Mucosa of gallbladder (tissue), 1 donor: Measurements from ENCODE around the gene DAPL1. TPM values are rescaled to one million over a fixed set of nuclear protein-coding genes. Genes with fewer than 3 reads are reported as not detected.

ENCODE experiments used
- DNase-seq: peaks from one replicate; pipeline ENCODE4 v3.0.0-alpha.2; 2020; ENCODE audit warnings: low spot score
- total RNA-seq: library from RNA; stranded (reverse); gene quantifications from one replicate; pipeline ENCODE4 v1.2.1, GENCODE V29; 2021
- donor health status: DM: no; HTN: no; CAD: no.

Gene DAPL1
- total RNA-seq, 1 donor from 2014 or later, result not detected

GRCh38 chr2:158777077-158777476 is 18.0 kb upstream of the DAPL1 start:
- no peak for DNase-seq

- no peak for DNase-seq
Measured at GRCh38 chr2:158778243-158778642, 16.9 kb upstream of the DAPL1 start.

GRCh38 chr2:158779621-158780020 is 15.5 kb upstream of the DAPL1 start:
- no peak for DNase-seq

- no peak for DNase-seq
Measured at GRCh38 chr2:158781353-158781961, 13.7 kb upstream of the DAPL1 start.

GRCh38 chr2:158782136-158782535 is 13.0 kb upstream of the DAPL1 start:
- DNase-seq, result no peak

GRCh38 chr2:158782616-158783015 is 12.5 kb upstream of the DAPL1 start:
- no peak for DNase-seq

- DNase-seq, result no peak
Measured at GRCh38 chr2:158783923-158784322, 11.2 kb upstream of the DAPL1 start.

- DNase-seq, result no peak
Measured at GRCh38 chr2:158786897-158787296, 8.2 kb upstream of the DAPL1 start.

GRCh38 chr2:158788951-158789350 is 6.2 kb upstream of the DAPL1 start:
- no peak for DNase-seq

- no peak for DNase-seq
Measured at GRCh38 chr2:158796652-158797051, 1.5 kb downstream of the DAPL1 start.

GRCh38 chr2:158797963-158798700 is 3.0 kb downstream of the DAPL1 start:
- no peak for DNase-seq

GRCh38 chr2:158799181-158799580 is 4.1 kb downstream of the DAPL1 start:
- DNase-seq, result no peak

- DNase-seq, result no peak
Measured at GRCh38 chr2:158803506-158803905, 8.4 kb downstream of the DAPL1 start.

GRCh38 chr2:158805255-158805654 is 10.1 kb downstream of the DAPL1 start:
- no peak for DNase-seq

GRCh38 chr2:158805936-158806335 is 10.8 kb downstream of the DAPL1 start:
- no peak for DNase-seq

- no peak for DNase-seq
Measured at GRCh38 chr2:158806941-158807340, 11.8 kb downstream of the DAPL1 start.

GRCh38 chr2:158808426-158808825 is 13.3 kb downstream of the DAPL1 start:
- no peak for DNase-seq

GRCh38 chr2:158809816-158810215 is 14.7 kb downstream of the DAPL1 start:
- no peak for DNase-seq

- DNase-seq, result no peak
Measured at GRCh38 chr2:158810731-158811460, 15.8 kb downstream of the DAPL1 start.

- no peak for DNase-seq
Measured at GRCh38 chr2:158815166-158815565, 20.0 kb downstream of the DAPL1 start.

- DNase-seq, result no peak
Measured at GRCh38 chr2:158815658-158816057, 20.5 kb downstream of the DAPL1 start.

- no peak for DNase-seq
Measured at GRCh38 chr2:158817588-158817987, 22.5 kb downstream of the DAPL1 start.

- DNase-seq, result no peak
Measured at GRCh38 chr2:158818511-158818910, 23.4 kb downstream of the DAPL1 start.
